GM18507 (cell line): ENCODE measurements around the gene MAST1.
"Not testable (repeated sequence)": the region's sequence is repeated elsewhere in the genome, so short reads cannot be mapped to it uniquely, and the experiment has no call there.

Experiments used
- DNase-seq: peaks from one replicate; pipeline ENCODE4 v3.0.0; 2011; ENCODE audit warnings: low read depth; ENCODE audit not compliant: insufficient read length; ENCODE audit errors: extremely low spot score
- FAIRE-seq: peaks from 2 replicates; lab custom pipeline; 2011; peaks lifted over from hg19 to GRCh38; lab: Jason Lieb, UNC

MAST1 gene

GRCh38 chr19:12837225-12837624, 1.1 kb upstream of the MAST1 start:
- no peak for FAIRE-seq
- DNase-seq = no peak

GRCh38 chr19:12838886-12839756, 806 bp downstream of the MAST1 start:
- FAIRE-seq (no peak), DNase-seq (no peak)

DNA sequence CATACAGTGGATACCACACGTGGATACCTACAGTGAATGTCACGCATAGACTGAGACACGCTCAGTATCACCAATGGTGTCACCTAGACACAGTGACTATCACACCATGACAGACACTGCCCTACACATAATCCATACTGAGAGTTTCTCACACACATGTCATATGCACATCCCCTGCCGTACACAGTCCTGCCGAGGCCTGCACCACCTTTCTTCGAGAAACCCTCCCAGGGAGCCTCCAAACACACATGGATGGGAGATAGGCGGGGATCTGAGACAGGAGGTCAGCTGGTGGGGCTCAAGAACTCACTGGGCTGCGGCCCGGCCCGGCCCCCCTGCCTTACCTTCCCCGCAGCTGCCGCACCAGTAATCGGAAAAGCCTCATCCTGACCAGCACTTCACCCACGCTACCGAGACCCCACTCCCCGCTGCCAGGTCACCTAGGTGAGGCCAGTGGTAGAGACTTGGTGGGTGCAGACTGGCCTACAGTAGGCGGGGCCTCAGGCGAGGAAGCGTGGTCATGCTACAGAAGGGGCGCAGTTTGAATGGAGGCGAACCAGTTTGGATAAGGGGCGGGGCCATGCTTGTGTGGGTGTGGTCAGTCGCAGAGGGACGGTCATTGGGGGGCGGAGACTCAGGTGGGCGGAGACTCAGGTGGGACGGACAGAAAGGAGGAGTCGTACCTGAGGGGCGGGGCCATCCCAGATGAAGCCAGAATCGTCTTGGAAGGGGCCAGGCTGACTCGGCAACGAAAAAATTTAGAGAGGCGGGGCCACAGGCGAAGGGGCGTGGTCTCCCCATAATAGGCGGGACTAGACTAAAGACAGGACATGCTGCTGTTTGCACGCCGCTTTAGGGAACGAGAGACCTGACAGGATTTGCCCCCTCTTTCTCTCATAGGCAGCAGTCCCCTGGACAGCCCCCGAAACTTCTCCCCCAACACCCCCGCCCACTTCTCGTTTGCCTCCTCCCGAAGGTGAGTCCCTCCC, 2.1 kb downstream of the MAST1 start:
- peak; percentile 50 for FAIRE-seq
- no peak for DNase-seq

DNA sequence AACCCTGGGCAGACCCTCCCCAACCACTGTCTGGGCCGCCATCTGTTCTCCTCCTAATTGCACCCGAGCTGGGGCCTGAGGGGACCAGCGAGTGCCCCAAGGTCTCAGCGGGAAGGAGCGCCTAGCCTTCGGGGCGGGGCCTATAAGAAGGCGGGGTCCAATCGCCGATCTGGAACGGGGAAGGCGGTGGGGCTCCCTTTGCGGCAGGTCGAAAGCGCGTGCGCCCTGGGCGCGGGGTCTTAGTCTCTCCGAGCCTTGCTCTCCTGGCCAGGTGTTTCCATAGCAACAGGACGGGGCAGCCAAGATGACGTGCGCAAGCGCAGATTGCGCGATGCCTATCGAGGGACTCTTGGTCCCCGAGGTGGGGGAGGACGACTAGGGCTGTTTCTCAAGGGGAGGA, 2.8 kb downstream of the MAST1 start:
- no peak for DNase-seq
- FAIRE-seq = no peak

- DNase-seq (no peak), FAIRE-seq (no peak)
These were observed 4.2 kb downstream of the MAST1 start for GRCh38 chr19:12842511-12842910.

DNA sequence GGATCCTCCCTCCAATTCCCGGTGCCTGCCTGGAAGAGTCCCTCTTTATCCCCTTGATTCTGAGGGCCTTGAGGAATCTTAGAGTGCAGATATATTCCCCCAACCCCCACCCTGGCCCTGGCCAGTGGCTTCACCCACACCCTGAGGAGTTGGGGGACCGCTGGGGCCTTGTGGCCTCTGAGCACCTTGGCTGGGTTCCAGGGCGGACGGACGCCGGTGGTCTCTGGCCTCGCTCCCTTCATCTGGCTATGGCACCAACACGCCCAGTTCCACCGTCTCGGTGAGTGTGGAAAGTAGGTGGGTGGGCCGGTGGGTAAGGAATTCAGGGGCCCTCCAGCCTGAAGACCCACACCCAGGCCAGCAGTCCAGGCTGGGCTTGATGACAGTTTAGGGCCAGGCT, 5.0 kb downstream of the MAST1 start:
- FAIRE-seq (no peak), DNase-seq (no peak)

DNA sequence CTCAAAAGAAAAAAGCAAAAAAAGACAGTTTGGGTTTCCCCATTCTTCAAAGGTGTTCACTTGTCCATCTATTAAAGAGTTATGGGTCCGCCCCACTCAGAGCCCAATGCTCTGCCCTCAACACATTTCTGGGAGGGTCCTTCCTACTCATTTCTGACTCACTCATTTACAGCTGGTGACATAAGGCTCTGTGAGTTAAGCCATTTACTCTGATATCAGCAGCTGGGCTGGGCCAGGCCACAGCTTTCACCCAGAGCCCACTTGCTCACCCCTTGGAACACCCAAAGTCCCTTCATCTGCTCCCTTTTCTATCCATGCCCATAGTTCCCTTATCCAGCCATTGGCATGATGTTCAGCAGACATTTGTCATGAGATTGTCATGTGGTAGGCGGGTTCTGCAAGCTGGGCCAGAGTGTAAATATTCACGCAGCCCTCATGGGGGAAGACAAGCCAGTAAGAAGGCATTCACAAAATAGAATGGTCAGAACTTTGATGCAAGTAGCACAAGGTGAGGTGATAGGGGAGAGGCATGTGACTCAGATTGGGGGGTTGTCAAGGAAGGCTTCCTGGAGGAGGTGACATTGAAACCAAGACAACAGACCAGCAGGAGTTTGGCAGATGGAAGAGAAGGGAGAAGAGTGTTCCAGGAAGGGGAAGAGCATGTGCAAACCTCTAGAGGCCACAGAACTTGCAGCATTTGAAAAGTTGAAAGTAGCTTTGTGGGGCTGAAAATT, 5.9 kb downstream of the MAST1 start:
- no peak for DNase-seq
- FAIRE-seq = no peak

- not testable (repeated sequence) for FAIRE-seq, DNase-seq
These were observed 8.3 kb downstream of the MAST1 start for GRCh38 chr19:12846613-12847012.

DNA sequence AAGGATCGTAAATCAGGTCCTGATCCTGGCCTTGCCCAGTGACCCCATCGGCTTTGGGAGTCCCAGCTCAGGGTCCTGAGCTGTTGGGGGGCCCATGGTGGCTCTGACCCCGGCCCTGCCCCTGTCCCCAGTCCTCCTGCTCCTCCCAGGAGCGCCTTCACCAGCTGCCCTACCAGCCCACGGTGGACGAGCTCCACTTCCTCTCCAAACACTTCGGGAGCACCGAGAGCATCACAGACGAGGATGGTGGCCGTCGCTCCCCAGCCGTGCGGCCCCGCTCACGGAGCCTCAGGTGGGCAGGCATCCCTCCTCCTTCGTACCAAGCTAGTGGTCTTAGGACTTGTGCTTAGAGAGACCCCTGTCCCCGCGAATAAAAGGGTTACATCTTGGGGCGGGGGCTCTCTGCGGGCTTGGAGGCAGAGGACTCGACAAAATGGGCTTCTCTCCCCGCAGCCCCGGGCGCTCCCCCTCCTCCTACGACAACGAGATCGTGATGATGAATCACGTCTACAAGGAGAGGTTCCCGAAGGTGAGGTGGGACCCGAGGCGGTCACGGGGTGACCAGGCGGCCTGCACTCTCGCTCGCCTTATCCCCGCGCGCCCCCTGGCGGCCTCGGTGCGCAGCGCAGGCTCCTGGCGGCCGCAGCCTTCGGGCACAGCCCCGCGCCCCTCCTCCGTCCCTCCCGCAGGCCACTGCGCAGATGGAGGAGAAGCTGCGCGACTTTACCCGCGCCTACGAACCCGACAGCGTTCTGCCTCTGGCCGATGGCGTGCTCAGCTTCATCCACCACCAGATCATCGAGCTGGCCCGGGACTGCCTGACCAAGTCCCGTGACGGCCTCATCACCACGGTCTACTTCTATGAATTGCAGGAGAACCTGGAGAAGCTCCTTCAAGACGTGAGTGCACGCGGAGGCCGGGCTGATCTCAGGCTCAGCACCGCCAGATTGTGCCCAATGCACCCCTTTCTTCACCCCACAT, 9.1 kb downstream of the MAST1 start:
- FAIRE-seq = peak; percentile 66
- peak; percentile 77 for DNase-seq

DNA sequence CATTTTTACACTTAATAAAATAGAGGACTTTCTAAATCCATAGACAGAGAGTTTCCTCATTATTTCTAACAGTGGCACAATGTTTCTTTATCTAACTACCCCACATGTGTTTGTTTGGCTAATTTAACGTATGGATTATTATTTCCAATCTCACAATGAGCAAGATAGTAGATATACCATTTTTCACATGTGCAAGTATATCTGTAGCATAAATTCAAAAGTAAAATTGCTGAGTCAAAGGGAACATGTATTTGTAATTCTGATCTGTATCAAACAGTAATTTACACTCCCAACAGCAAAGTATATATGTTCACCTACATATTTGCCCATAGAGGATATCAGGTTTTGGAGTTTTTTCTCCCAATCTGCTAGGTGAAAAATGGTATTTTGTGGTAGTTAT, 18.3 kb downstream of the MAST1 start:
- no peak for FAIRE-seq
- no peak for DNase-seq

DNA sequence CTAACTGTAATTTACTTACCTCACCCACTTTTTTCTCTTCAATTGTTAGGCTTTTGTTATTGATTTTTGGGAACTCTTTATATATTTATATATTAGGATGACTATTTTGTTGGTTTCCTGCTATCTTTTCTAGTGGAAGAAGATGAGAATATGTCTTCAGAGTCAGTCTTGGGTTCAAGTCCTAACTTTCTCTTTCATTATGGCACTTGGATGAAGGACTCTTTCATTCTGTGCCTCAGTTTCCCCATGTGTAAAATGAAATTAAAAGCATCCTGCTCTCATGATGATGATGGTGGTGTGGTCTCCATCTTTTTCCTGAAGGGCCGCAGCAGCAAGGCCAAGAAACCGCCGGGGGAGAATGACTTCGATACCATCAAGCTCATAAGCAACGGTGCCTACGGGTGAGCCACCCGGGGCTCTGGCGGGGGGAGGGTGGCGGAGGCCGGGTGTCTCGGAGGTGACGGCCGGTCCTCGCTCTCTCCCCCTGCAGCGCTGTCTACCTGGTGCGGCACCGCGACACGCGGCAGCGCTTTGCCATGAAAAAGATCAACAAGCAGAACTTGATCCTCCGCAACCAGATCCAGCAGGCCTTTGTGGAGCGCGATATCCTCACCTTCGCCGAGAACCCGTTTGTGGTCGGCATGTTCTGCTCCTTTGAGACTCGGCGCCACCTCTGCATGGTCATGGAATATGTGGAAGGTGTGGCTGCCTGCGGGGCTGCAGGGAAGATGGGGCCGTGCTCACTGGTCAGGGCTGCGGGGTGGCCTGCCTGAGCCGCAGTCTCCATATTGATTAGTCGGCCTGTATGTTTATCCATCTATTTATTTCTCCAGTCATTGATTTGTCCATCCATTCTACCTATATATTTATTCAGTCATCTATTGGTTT, 20.0 kb downstream of the MAST1 start:
- no peak for DNase-seq
- FAIRE-seq = no peak

DNA sequence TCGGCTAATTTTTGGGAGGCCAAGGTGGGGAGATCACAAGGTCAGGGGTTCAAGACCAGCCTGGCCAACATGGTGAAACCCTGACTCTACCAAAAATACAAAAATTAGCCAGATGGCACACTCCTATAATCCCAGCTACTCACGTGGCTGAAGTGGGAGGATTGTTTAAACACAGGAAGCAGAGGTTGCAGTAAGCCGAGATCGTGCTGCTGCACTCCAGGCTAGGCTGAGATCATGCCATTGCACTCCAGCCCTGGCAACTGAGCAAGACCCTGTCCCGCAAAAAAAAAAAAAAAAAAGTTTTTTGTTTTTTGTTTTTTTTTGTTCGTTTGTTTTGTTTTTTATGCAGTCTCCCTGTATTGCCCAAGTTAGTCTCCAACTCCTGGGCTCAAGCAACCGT, 21.2 kb downstream of the MAST1 start:
- DNase-seq (no peak), FAIRE-seq (no peak)

DNA sequence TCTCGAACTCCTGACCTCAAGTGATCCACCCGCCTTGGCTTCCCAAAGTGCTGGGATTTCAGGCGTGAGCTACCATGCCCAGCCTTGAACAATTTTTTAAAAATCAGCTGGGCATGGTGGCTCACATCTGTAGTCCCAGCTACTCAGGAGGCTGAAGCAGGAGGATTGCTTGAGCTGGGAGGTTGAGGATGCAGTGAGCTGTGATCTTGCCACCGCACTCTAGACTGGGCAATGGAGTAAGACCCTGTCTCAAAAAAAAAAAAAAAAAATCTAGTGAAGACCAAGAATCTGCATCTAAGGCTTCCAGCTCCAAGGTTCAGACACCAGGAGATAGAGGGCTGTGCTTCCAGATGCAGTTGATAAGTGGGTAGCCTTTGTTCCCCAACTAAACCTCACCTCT, 25.8 kb downstream of the MAST1 start:
- DNase-seq (no peak), FAIRE-seq (no peak)

GRCh38 chr19:12864721-12865715, 26.7 kb downstream of the MAST1 start:
- FAIRE-seq (no peak), DNase-seq (no peak)

- DNase-seq (no peak), FAIRE-seq (no peak)
These were observed 27.6 kb downstream of the MAST1 start for GRCh38 chr19:12865746-12866415.
